Activated CD4-positive, alpha-beta T cell treated with anti-CD3 and anti-CD28 coated beads for 24 hours (primary cell): ENCODE results near the gene LRMDA.

Source experiments
- DNase-seq, 2 donors: peaks; one replicate each; pipeline ENCODE4 v3.0.0-alpha.2; 2020; ENCODE audit warnings: low read depth in 2 of 2

The LRMDA gene

GRCh38 chr10:75662715-75663114 is 231.3 kb downstream of the LRMDA start:
- DNase-seq, result no peak

GRCh38 chr10:75663947-75664664 is 232.7 kb downstream of the LRMDA start:
- DNase-seq, result no peak

- no peak for DNase-seq
Observed at GRCh38 chr10:75664968-75665367, 233.5 kb downstream of the LRMDA start.

GRCh38 chr10:75665707-75666106 is 234.3 kb downstream of the LRMDA start:
- no peak for DNase-seq

GRCh38 chr10:75672111-75672671 is 240.8 kb downstream of the LRMDA start:
- DNase-seq, result no peak

- no peak for DNase-seq
Observed at GRCh38 chr10:75672842-75673241, 241.4 kb downstream of the LRMDA start.

GRCh38 chr10:75677541-75677940 is 246.1 kb downstream of the LRMDA start:
- no peak for DNase-seq

GRCh38 chr10:75678527-75678926 is 247.1 kb downstream of the LRMDA start:
- no peak for DNase-seq

- no peak for DNase-seq
Observed at GRCh38 chr10:75679536-75679935, 248.1 kb downstream of the LRMDA start.

GRCh38 chr10:75681334-75681733 is 249.9 kb downstream of the LRMDA start:
- no peak for DNase-seq

- no peak for DNase-seq
Observed at GRCh38 chr10:75682649-75683557, 251.5 kb downstream of the LRMDA start.

- no peak for DNase-seq
Observed at GRCh38 chr10:75685187-75685586, 253.8 kb downstream of the LRMDA start.

GRCh38 chr10:75688506-75689300 is 257.3 kb downstream of the LRMDA start:
- DNase-seq, result no peak

- DNase-seq, result no peak
Observed at GRCh38 chr10:75693489-75693888, 262.1 kb downstream of the LRMDA start.

GRCh38 chr10:75694269-75694668 is 262.8 kb downstream of the LRMDA start:
- no peak for DNase-seq

- DNase-seq, result no peak
Observed at GRCh38 chr10:75694790-75695189, 263.4 kb downstream of the LRMDA start.

- DNase-seq, result no peak
Observed at GRCh38 chr10:75695994-75696393, 264.6 kb downstream of the LRMDA start.

GRCh38 chr10:75696536-75696935 is 265.1 kb downstream of the LRMDA start:
- no peak for DNase-seq

- no peak for DNase-seq
Observed at GRCh38 chr10:75703191-75703854, 271.9 kb downstream of the LRMDA start.

- no peak for DNase-seq
Observed at GRCh38 chr10:75705426-75705825, 274.0 kb downstream of the LRMDA start.
